ENCODE data around the gene TDRD6.
"Not testable (repeated sequence)": the region's sequence is repeated elsewhere in the genome, so short reads cannot be mapped to it uniquely, and the experiment has no call there.

Gene TDRD6

GRCh38 chr6:46688966-46689335 lies 1.3 kb downstream of the TDRD6 start:
- no peak for DNase-seq

GRCh38 chr6:46689657-46690056 lies 2.0 kb downstream of the TDRD6 start:
- DNase-seq, result no peak

- DNase-seq, result no peak
Measured at GRCh38 chr6:46690141-46690755, 2.6 kb downstream of the TDRD6 start.

- no peak for DNase-seq
Measured at GRCh38 chr6:46690911-46691451, 3.3 kb downstream of the TDRD6 start.

- DNase-seq, result no peak
Measured at GRCh38 chr6:46699970-46700369, 12.3 kb downstream of the TDRD6 start.

GRCh38 chr6:46704562-46704961 lies 16.9 kb downstream of the TDRD6 start:
- DNase-seq, result peak in 1 of 2 experiments; percentile 5

GRCh38 chr6:46706464-46706863 lies 18.8 kb downstream of the TDRD6 start:
- DNase-seq, result no peak

GRCh38 chr6:46711491-46711890 lies 23.8 kb downstream of the TDRD6 start:
- DNase-seq, result no peak

- DNase-seq, result no peak
Measured at GRCh38 chr6:46715141-46715540, 27.5 kb downstream of the TDRD6 start.

GRCh38 chr6:46719099-46719498 lies 31.4 kb downstream of the TDRD6 start:
- DNase-seq, result no peak

GRCh38 chr6:46720401-46720800 lies 32.7 kb downstream of the TDRD6 start:
- DNase-seq, result no peak

GRCh38 chr6:46729787-46730326 lies 42.2 kb downstream of the TDRD6 start:
- DNase-seq, result no peak

GRCh38 chr6:46730921-46731461 lies 43.3 kb downstream of the TDRD6 start:
- no peak for DNase-seq

GRCh38 chr6:46733341-46733801 lies 45.7 kb downstream of the TDRD6 start:
- DNase-seq, result no peak

- peak; percentile 20 to 55 for DNase-seq
Measured at GRCh38 chr6:46734867-46735719, 47.4 kb downstream of the TDRD6 start, which contains the start of gene PLA2G7. Gene PLA2G7 (minus strand): TSS chr6:46735375. CDS start chr6:46722891, 12,484 bp downstream.

- no peak for DNase-seq
Measured at GRCh38 chr6:46735720-46736031, 48.0 kb downstream of the TDRD6 start.

- DNase-seq, result no peak
Measured at GRCh38 chr6:46736906-46737305, 49.2 kb downstream of the TDRD6 start.

- no peak for DNase-seq
Measured at GRCh38 chr6:46741482-46741881, 53.8 kb downstream of the TDRD6 start.

- DNase-seq, result no peak
Measured at GRCh38 chr6:46741910-46742309, 54.2 kb downstream of the TDRD6 start.

- DNase-seq, result no peak
Measured at GRCh38 chr6:46743425-46744158, 55.9 kb downstream of the TDRD6 start.

GRCh38 chr6:46744159-46744725 lies 56.6 kb downstream of the TDRD6 start:
- DNase-seq, result not testable (repeated sequence)

- DNase-seq, result no peak
Measured at GRCh38 chr6:46745973-46746372, 58.3 kb downstream of the TDRD6 start.

Measured in NCI-H1930 (cell line).